ENCODE measurements around the gene SERPINE3. TPM values are rescaled to one million over a fixed set of nuclear protein-coding genes. Genes with fewer than 3 reads are reported as not detected.

SERPINE3 gene
- total RNA-seq, 2 experiments from 2014 or later, result not detected

DNA sequence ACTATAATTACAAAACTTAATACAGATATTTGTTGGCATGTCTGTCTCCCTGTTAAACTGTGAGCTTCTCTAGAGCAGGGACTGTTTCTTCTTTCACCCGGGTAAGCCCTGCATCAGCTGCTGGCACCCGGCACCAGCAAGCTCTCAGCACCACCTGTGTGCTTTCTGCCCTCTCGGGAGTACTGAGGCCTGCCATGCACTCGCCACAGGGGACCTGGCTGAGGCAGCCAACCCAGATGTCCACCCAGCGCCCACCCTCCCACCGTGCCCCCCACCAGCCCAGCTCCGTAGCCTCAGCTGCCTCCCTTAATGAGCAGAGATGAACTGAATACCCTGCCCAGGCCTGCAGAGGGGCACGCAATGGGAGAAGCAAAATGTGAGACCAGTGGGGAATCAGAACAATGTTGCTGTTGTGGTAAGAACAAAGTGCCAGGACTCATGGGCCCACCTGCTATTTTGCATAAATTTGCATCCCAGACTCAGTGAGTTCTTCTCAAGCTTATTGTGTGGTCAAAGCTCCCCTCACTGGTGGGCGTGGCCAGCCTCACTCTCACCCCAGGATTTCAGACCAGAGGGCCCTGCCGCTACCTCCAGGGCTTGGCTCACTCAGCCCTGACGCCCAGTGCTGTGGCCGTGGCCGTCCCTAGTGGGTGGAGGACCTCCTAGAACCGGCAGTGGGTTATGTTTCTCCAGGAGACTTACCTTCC is 14.6 kb upstream of the SERPINE3 start:
- ChIA-PET POLR2A (no interaction called here), CTCF (ENCODE audit: unreplicated experiment) (no interaction called here)
- Histone ChIP-seq H3K36me3 (ENCODE audit: insufficient read depth, low read length) (no peaks in the 10 kb centered on the region), H3K4me2 (ENCODE audit: low read length) (no peak overlapping the region), H3K9me3 (ENCODE audit: low read length) (no peaks in the 10 kb centered on the region), H4K20me1 (ENCODE audit: insufficient read depth, low read length) (no peaks in the 10 kb centered on the region), H2AFZ (ENCODE audit: low read length) (no peak overlapping the region), H3K4me3 (ENCODE audit: low read depth, low read length, poor library complexity, severe bottlenecking) (no peak overlapping the region), H3K27ac (ENCODE audit: low read depth, low read length, poor library complexity, severe bottlenecking) (no peak overlapping the region), H3K9me2 (ENCODE audit: insufficient read depth, low read length) (no peaks in the 10 kb centered on the region), H3K79me2 (ENCODE audit: insufficient read depth, low read depth, low read length) (no peaks in the 10 kb centered on the region), H3K4me1 (ENCODE audit: insufficient read depth, low read length, poor library complexity, severe bottlenecking) (no peaks in the 10 kb centered on the region)
- DNase-seq (ENCODE audit: low spot score), result no peak
- intact Hi-C loops (cut with micrococcal nuclease; ENCODE audit: unreplicated experiment), result no loop called here
- no peak for TF ChIP-seq EZH2phosphoT487 (IDR thresholded peaks at IDR 0.05; ENCODE audit: borderline replicate concordance, low read depth, low read length)
- TF ChIP-seq, protein P1, sequence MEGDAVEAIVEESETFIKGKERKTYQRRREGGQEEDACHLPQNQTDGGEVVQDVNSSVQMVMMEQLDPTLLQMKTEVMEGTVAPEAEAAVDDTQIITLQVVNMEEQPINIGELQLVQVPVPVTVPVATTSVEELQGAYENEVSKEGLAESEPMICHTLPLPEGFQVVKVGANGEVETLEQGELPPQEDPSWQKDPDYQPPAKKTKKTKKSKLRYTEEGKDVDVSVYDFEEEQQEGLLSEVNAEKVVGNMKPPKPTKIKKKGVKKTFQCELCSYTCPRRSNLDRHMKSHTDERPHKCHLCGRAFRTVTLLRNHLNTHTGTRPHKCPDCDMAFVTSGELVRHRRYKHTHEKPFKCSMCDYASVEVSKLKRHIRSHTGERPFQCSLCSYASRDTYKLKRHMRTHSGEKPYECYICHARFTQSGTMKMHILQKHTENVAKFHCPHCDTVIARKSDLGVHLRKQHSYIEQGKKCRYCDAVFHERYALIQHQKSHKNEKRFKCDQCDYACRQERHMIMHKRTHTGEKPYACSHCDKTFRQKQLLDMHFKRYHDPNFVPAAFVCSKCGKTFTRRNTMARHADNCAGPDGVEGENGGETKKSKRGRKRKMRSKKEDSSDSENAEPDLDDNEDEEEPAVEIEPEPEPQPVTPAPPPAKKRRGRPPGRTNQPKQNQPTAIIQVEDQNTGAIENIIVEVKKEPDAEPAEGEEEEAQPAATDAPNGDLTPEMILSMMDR (conservative IDR thresholded peaks at IDR 0.05; ENCODE audit: low read length), result no peak
- BruUV-seq (replicated peaks), result no TSS peak

DNA sequence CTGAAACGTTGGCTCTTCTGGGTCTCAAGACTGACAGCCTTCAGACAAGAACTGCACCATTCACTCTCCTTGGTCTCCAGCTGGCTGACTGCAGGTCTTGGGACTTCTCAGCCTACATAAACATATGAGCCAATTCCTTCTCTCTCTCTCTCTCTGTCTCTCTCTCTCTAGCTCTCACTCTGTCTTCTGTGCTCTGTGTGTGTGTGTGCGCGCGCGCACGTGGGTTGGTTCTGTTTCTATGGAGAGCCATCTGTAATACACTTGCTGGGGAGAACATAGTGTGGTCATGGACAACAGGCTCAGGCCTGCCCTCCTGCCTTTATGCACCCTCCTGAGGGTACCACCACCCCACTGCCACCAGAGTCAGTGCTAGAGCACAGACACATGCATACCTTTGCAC is 13.7 kb upstream of the SERPINE3 start:
- POLR2A ChIA-PET, result no interaction called here
- no TSS peak for BruUV-seq (replicated peaks)
- Histone ChIP-seq H3K9me3 (ENCODE audit: low read length) (no peaks in the 10 kb centered on the region), H4K20me1 (ENCODE audit: insufficient read depth, low read length) (no peaks in the 10 kb centered on the region), H3K4me2 (ENCODE audit: low read length) (no peak overlapping the region), H3K4me3 (ENCODE audit: low read depth, low read length, poor library complexity, severe bottlenecking) (no peak overlapping the region), H3K9me2 (ENCODE audit: insufficient read depth, low read length) (no peaks in the 10 kb centered on the region), H3K79me2 (ENCODE audit: insufficient read depth, low read depth, low read length) (no peaks in the 10 kb centered on the region), H3K4me1 (ENCODE audit: insufficient read depth, low read length, poor library complexity, severe bottlenecking) (peaks cover 3% of the 10 kb centered on the region), H3K27ac (ENCODE audit: low read depth, low read length, poor library complexity, severe bottlenecking) (no peak overlapping the region), H3K36me3 (ENCODE audit: insufficient read depth, low read length) (no peaks in the 10 kb centered on the region), H2AFZ (ENCODE audit: low read length) (no peak overlapping the region)
- DNase-seq (ENCODE audit: low spot score), result no peak
- intact Hi-C loops (cut with micrococcal nuclease; ENCODE audit: unreplicated experiment), result no loop called here
- TF ChIP-seq EZH2phosphoT487 (IDR thresholded peaks at IDR 0.05; ENCODE audit: borderline replicate concordance, low read depth, low read length), result no peak
- TF ChIP-seq, protein P1 (conservative IDR thresholded peaks at IDR 0.05; ENCODE audit: low read length), result no peak
- CTCF ChIA-PET (ENCODE audit: unreplicated experiment), result no interaction called here

DNA sequence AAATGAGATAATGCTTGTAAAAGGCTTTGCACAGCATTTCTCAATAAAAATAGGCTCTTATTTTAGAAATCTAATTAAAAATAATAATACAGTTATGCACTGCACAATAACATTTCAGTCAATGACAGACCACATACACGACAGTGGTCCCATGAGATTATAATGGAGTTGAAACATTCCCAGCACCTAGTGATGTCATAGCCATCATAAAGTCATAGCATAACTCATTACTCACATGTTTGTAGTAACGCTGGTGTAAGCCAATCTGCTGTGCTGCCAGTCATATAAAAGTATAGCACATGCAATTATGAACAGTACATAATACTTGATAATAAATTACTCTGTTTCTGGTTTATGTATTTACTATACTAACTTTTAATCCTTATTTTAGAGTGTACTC is 12.7 kb upstream of the SERPINE3 start:
- H3K4me1 ChIP-seq (ENCODE audit: insufficient read depth, low read length, poor library complexity, severe bottlenecking), result peaks cover 10% of the 10 kb centered on the region
- H2AFZ ChIP-seq (ENCODE audit: low read length), result no peak overlapping the region
- no peak overlapping the region for H3K27ac ChIP-seq (ENCODE audit: low read depth, low read length, poor library complexity, severe bottlenecking)
- ChIA-PET POLR2A (no interaction called here), CTCF (ENCODE audit: unreplicated experiment) (no interaction called here)
- DNase-seq (ENCODE audit: low spot score), result no peak
- TF ChIP-seq EZH2phosphoT487 (IDR thresholded peaks at IDR 0.05; ENCODE audit: borderline replicate concordance, low read depth, low read length), result no peak
- TF ChIP-seq, protein P1 (conservative IDR thresholded peaks at IDR 0.05; ENCODE audit: low read length), result no peak
- H4K20me1 ChIP-seq (ENCODE audit: insufficient read depth, low read length), result no peaks in the 10 kb centered on the region
- H3K4me2 ChIP-seq (ENCODE audit: low read length), result no peak overlapping the region
- H3K9me2 ChIP-seq (ENCODE audit: insufficient read depth, low read length), result no peaks in the 10 kb centered on the region
- no peaks in the 10 kb centered on the region for H3K9me3 ChIP-seq (ENCODE audit: low read length)
- no peaks in the 10 kb centered on the region for H3K36me3 ChIP-seq (ENCODE audit: insufficient read depth, low read length)
- intact Hi-C loops (cut with micrococcal nuclease; ENCODE audit: unreplicated experiment), result no loop called here
- no peak overlapping the region for H3K4me3 ChIP-seq (ENCODE audit: low read depth, low read length, poor library complexity, severe bottlenecking)
- no peaks in the 10 kb centered on the region for H3K79me2 ChIP-seq (ENCODE audit: insufficient read depth, low read depth, low read length)
- no TSS peak for BruUV-seq (replicated peaks)
